PFSK-1 (cell line): ENCODE results near the gene C1orf122.

Experiments
- SIN3A ChIP-seq: IDR thresholded peaks from 2 replicates; pipeline ENCODE4 v1.6.1; 2012; ENCODE audit warnings: mild to moderate bottlenecking, low read length, moderate library complexity, borderline replicate concordance; ENCODE audit not compliant: insufficient read depth
- TAF1 ChIP-seq: IDR thresholded peaks from 2 replicates; pipeline ENCODE4 v1.6.1; 2012; ENCODE audit warnings: low read length, control low read depth, borderline replicate concordance; ENCODE audit not compliant: insufficient read depth

GRCh38 chr1:37849480-37849879, 41.9 kb downstream of the C1orf122 start:
- TF ChIP-seq SIN3A (no peak), TAF1 (no peak)
